Measurements from ENCODE around the gene DSCAML1. TPM values are rescaled to one million over a fixed set of nuclear protein-coding genes. Genes with fewer than 3 reads are reported as not detected.

Gene DSCAML1
- total RNA-seq, 1 experiment from 2014 or later, result not detected

- ChIA-PET POLR2A (no interaction called here), RAD21 (ENCODE audit: low non-redundant PET in 1 of 2, low total read pairs in 2 of 2, uncharacterized antibody in 2 of 2, unreplicated experiment in 2 of 2) (no interaction called here), CTCF (no interaction called here)
- Histone ChIP-seq H3K27me3 (ENCODE audit: insufficient read depth, low read length) (peaks cover 17% of the 10 kb centered on the region; the same call in 1 of the 2 replicates), H3K36me3 (ENCODE audit: control insufficient read depth in 1 of 2, insufficient read depth in 2 of 2, low read length in 2 of 2) (no peaks in the 10 kb centered on the region), H3K9me2 (ENCODE audit: insufficient read depth) (no peaks in the 10 kb centered on the region), H3K4me2 (ENCODE audit: low read length) (no peak overlapping the region), H3K79me2 (ENCODE audit: insufficient read depth, low read length) (no peaks in the 10 kb centered on the region), H3K9ac (ENCODE audit: low read length) (no peak overlapping the region), H2AFZ (ENCODE audit: low read depth, low read length, poor library complexity, severe bottlenecking) (no peak overlapping the region), H4K20me1 (ENCODE audit: insufficient read depth) (no peaks in the 10 kb centered on the region), H3K4me3 (replicated peaks in 1 of 2; ENCODE audit: low read depth in 1 of 2, low read length in 2 of 2) (no peak overlapping the region), H3K27ac (ENCODE audit: low read depth, low read length) (no peak overlapping the region), H3K9me3 (ENCODE audit: control insufficient read depth in 1 of 2, insufficient read depth in 1 of 2, low read depth in 1 of 2, low read length in 2 of 2) (no peaks in the 10 kb centered on the region), H3K4me1 (ENCODE audit: control insufficient read depth in 1 of 2, insufficient read depth in 2 of 2, low read length in 2 of 2) (no peaks in the 10 kb centered on the region)
- no TSS peak for BruUV-seq (replicated peaks)
- DNase-seq (ENCODE audit: low read depth, low spot score), result no peak
- no peak for ATAC-seq
- intact Hi-C loops (cut with micrococcal nuclease), result no loop called here
- no peak for TF ChIP-seq ZBTB33 (IDR thresholded peaks at IDR 0.05; ENCODE audit: extremely low read depth, insufficient replicate concordance, low read length)
- TF ChIP-seq SRF (IDR thresholded peaks at IDR 0.05; ENCODE audit: low read depth), result no peak
- no peak for TF ChIP-seq CEBPB (IDR thresholded peaks at IDR 0.05; ENCODE audit: low read depth)
- no peak for TF ChIP-seq YY1 (IDR thresholded peaks at IDR 0.05; ENCODE audit: extremely low read depth, insufficient replicate concordance, low read depth, low read length)
- TF ChIP-seq ZNF274 (IDR thresholded peaks at IDR 0.05; ENCODE audit: low read depth, low read length), result no peak
- TF ChIP-seq EGR1 (IDR thresholded peaks at IDR 0.05; ENCODE audit: low read depth), result no peak
- TF ChIP-seq ATF3 (IDR thresholded peaks at IDR 0.05), result no peak
- TF ChIP-seq MAX (IDR thresholded peaks at IDR 0.05), result no peak
- no peak for TF ChIP-seq TCF7L2 (IDR thresholded peaks at IDR 0.05; ENCODE audit: borderline replicate concordance, extremely low read depth, insufficient read depth, insufficient read length)
- no peak for TF ChIP-seq CBX3 (IDR thresholded peaks at IDR 0.05; ENCODE audit: low read depth)
- no peak for TF ChIP-seq RAD21 (IDR thresholded peaks at IDR 0.05; ENCODE audit: low read depth)
- TF ChIP-seq ELF1 (IDR thresholded peaks at IDR 0.05; ENCODE audit: borderline replicate concordance, low read depth), result no peak
- TF ChIP-seq FOSL1 (IDR thresholded peaks at IDR 0.05; ENCODE audit: low read depth), result no peak
Measured at GRCh38 chr11:117629146-117629545, 167.9 kb downstream of the DSCAML1 start.

Data from HCT116 (cell line).